Spleen (tissue), 11 donors: ENCODE results near the gene SLIRP. TPM values are rescaled to one million over a fixed set of nuclear protein-coding genes. Genes with fewer than 3 reads are reported as not detected.
"Not testable (repeated sequence)": the region's sequence is repeated elsewhere in the genome, so short reads cannot be mapped to it uniquely, and the experiment has no call there.

Experiments used
- DNase-seq: peaks from one replicate; pipeline ENCODE4 v3.0.0-alpha.2; 2020
- H3K27ac ChIP-seq, 8 donors: fragments of 200-600 bp; sonication (generic) in 7 of 8; 1 replicate in 4 of 8; 2 replicates in 4 of 8; pipeline versions ENCODE4 v1.5.0 to v1.8.0; 2016 to 2021; ENCODE audit warnings: inconsistent platforms in 4 of 8, mild to moderate bottlenecking in 4 of 8, moderate library complexity in 1 of 8
- H3K27me3 ChIP-seq, 7 donors: fragments of 200-600 bp; sonication (generic) in 6 of 7; replicated peaks in 1 of 7; 1 replicate in 4 of 7; 2 replicates in 3 of 7; pipeline versions ENCODE4 v1.5.0 to v1.8.0; 2016 to 2021; ENCODE audit warnings: inconsistent platforms in 3 of 7, mild to moderate bottlenecking in 1 of 7
- H3K36me3 ChIP-seq, 6 donors: fragments of 200-600 bp; sonication (generic) in 5 of 6; 1 replicate in 4 of 6; 2 replicates in 2 of 6; pipeline versions ENCODE4 v1.5.0 to v1.8.0; 2016 to 2021; ENCODE audit warnings: inconsistent platforms in 2 of 6
- H3K4me1 ChIP-seq, 6 donors: fragments of 200-600 bp; sonication (generic) in 5 of 6; 1 replicate in 3 of 6; 2 replicates in 3 of 6; pipeline versions ENCODE4 v1.5.0 to v1.8.0; 2016 to 2021; ENCODE audit warnings: inconsistent platforms in 3 of 6
- H3K4me3 ChIP-seq, 8 donors: fragments of 200-600 bp; sonication (generic) in 7 of 8; 1 replicate in 4 of 8; 2 replicates in 4 of 8; pipeline versions ENCODE4 v1.5.0 to v1.8.0; 2016 to 2021; ENCODE audit warnings: inconsistent platforms in 4 of 8, mild to moderate bottlenecking in 4 of 8, moderate library complexity in 2 of 8
- H3K9me3 ChIP-seq, 8 donors: fragments of 200-600 bp; sonication (generic) in 7 of 8; 1 replicate in 4 of 8; 2 replicates in 4 of 8; pipeline versions ENCODE4 v1.5.0 to v1.8.0; 2016 to 2021; ENCODE audit warnings: inconsistent platforms in 4 of 8
- CTCF ChIP-seq, 11 experiments: fragments of 200-600 bp in 7 of 11; fragments of 450-650 bp in 4 of 11; sonication (generic) in 4 of 11; IDR thresholded peaks in 8 of 11; conservative IDR thresholded peaks in 3 of 11; 1 replicate in 7 of 11; 2 replicates in 4 of 11; pipeline versions ENCODE4 v1.4.0 to v1.8.0; 2016 to 2021; ENCODE audit warnings: antibody characterized with exemption in 11 of 11, inconsistent platforms in 4 of 11, mild to moderate bottlenecking in 1 of 11
- POLR2A ChIP-seq, 3 donors: fragments of 450-650 bp; IDR thresholded peaks; one replicate each; pipeline ENCODE4 v1.5.1; 2017; ENCODE audit warnings: antibody characterized with exemption in 3 of 3, mild to moderate bottlenecking in 1 of 3
- POLR2AphosphoS5 ChIP-seq, 3 donors: sonication (generic); formaldehyde crosslinking; IDR thresholded peaks; one replicate each; pipeline ENCODE4 v1.5.1; 2017; ENCODE audit warnings: antibody characterized with exemption in 3 of 3
- WGBS, 5 donors: extraction: QIAGEN DNeasy Blood & Tissue Kit in 3 of 5; methylation state at CpG; one replicate each; pipeline versions ENCODE4 v1.1.5 to v1.1.7; 2013 to 2018; 5-methylcytosine and 5-hydroxymethylcytosine counted together
- intact Hi-C: fragments of 100-400 bp; cut with DNase I; formaldehyde crosslinking; loops from one replicate; pipeline ENCODE4 v1.15.0; 2023; ENCODE audit warnings: low total_unique reads
- polyA plus RNA-seq, 3 donors: library from polyadenylated mRNA; stranded (reverse); fragments of 200-250 nt; gene quantifications; one replicate each; pipeline ENCODE4 v1.2.1, GENCODE V29; 2013
- total RNA-seq, 7 donors: library from RNA; depleted of rRNA in 3 of 7; stranded (reverse); fragments of >200 nt in 3 of 7; fragmentation: NEBNext Ultra II Directional in 4 of 7; extraction: Animal tissue kit (Norgen Biotek cat#: 25700) in 4 of 7; gene quantifications; one replicate each; pipeline versions ENCODE4 v1.1.0 to v1.2.1, GENCODE V29; 2016 to 2021
- donor health status: healthy with polysubstance abuse.
- donor health status: DM: no; HTN: no; CAD: no; lungs with moderate emphysema.
- donor health status: DM: no; HTN: no; CAD: no.
- donor health status: Bipolar disorder and iron deficiency.
- donor health status: healthy.
- donor health status: DM: no; HTN: no; CAD: no.
- donor health status: DM: yes; HTN: yes; CAD: no.

Gene SLIRP
- total and polyA plus RNA-seq, 10 donors: 43.1 to 265 (median 145) TPM

DNA sequence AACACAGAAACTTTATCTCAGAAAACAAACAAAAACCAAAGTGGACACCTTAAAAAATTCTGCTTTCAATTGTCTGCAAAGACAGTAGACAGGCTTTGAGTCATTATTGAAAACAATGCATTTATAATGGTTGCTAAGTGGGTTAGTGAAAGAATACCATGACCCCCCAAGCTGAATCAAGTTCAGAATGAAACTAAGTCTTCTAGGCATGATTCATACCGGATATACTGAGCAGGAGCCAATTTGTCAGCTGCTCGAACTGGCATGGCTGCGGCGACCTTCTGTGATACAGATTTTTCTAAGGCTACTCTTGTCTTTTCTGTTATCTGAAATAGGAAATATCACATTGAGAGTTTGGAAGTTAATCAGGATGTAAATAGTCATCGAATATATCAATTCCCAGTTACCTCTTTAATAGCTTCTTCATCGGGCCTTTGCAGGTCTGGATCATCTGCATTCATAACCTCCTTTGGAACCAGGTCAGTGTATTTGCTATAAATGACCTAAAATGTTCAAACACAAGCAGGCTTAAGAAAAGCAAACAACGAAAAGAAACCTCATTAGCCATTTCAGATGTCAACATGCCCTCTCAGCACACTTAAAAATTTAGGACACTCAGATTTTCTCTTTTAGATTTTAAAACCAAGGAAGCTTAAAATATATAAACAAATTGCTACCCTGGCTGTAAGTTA lies 30.8 kb downstream of the SLIRP start:
- H3K9me3 ChIP-seq: no peaks in the 10 kb centered on the region
- DNase-seq: no peak
- H3K4me1 ChIP-seq: peaks cover 7 to 36% (median 17%) of the 10 kb centered on the region in 6 donors
- no peak overlapping the region for H3K4me3 ChIP-seq
- intact Hi-C loops: no loop called here
- 58 to 69% (median 63%) methylated on average over 7 of the region's 7 CpGs for WGBS, 5 donors
- H3K27ac ChIP-seq: peak overlapping the region in 5 of 8 donors; percentile 16 to 71 (median 47)
- no peaks in the 10 kb centered on the region for H3K27me3 ChIP-seq
- TF ChIP-seq POLR2A (IDR thresholded peaks at IDR 0.05): no peak
- peak in 1 of 3 donors; percentile 42 for TF ChIP-seq POLR2AphosphoS5 (IDR thresholded peaks at IDR 0.05)
- H3K36me3 ChIP-seq: peaks cover 2 to 99% (median 68%) of the 10 kb centered on the region in 6 donors

GRCh38 chr14:77741438-77741837 lies 33.5 kb downstream of the SLIRP start:
- Histone ChIP-seq H3K4me3 (no peak overlapping the region), H3K4me1 (peaks cover 7 to 55% (median 17%) of the 10 kb centered on the region in 6 donors), H3K9me3 (no peaks in the 10 kb centered on the region), H3K36me3 (peaks cover 0 to 99% (median 63%) of the 10 kb centered on the region in 6 donors), H3K27ac (no peak overlapping the region), H3K27me3 (no peaks in the 10 kb centered on the region)
- TF ChIP-seq POLR2A (IDR thresholded peaks at IDR 0.05): no peak
- intact Hi-C loops: no loop called here
- DNase-seq: no peak
- WGBS, 5 donors: 80 to 93% (median 86%) methylated on average over 2 of the region's 2 CpGs

DNA sequence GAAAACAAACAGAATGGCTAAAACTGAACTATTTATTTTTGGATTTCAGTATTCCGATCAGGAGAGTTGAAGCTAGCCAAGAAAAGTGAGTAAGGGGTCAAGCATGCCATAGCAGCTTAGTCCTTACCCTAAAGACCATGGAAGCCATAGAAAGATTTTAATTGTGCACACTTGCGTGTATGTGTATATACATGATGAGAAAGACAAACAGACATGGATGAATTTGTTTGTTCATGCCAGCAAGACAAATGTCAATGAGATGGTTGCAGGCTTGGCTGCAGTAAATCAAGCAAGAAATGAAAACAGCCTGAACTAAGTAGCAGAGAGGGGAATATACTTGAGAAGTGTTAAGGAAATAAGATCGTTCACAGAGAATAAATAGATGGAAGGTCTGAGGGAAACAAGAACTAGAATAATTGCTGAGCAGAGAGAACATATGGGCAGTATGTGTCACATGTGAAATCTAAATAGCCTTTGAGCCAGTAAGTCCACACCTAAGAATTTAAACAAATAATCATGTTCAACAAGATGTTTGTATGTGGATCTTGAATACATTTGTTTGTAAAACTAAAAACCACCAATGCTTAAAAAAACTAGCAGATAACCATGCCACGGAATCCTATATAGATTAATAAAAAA lies 38.3 kb downstream of the SLIRP start:
- H3K4me1 ChIP-seq: peaks cover 0 to 32% (median 0%) of the 10 kb centered on the region in 6 donors
- no peak for TF ChIP-seq POLR2AphosphoS5 (IDR thresholded peaks at IDR 0.05)
- TF ChIP-seq POLR2A (IDR thresholded peaks at IDR 0.05): no peak
- TF ChIP-seq CTCF (IDR thresholded peaks at IDR 0.05 in 8 of 11, conservative IDR thresholded peaks at IDR 0.05 in 3 of 11): no peak
- 62 to 83% (median 68%) methylated on average over 4 of the region's 4 CpGs for WGBS, 5 donors
- H3K4me3 ChIP-seq: no peak overlapping the region
- no peaks in the 10 kb centered on the region for H3K9me3 ChIP-seq
- H3K27me3 ChIP-seq: no peaks in the 10 kb centered on the region
- intact Hi-C loops: no loop called here
- peaks cover 3 to 100% (median 70%) of the 10 kb centered on the region in 6 donors for H3K36me3 ChIP-seq
- no peak overlapping the region for H3K27ac ChIP-seq
- no peak for DNase-seq

DNA sequence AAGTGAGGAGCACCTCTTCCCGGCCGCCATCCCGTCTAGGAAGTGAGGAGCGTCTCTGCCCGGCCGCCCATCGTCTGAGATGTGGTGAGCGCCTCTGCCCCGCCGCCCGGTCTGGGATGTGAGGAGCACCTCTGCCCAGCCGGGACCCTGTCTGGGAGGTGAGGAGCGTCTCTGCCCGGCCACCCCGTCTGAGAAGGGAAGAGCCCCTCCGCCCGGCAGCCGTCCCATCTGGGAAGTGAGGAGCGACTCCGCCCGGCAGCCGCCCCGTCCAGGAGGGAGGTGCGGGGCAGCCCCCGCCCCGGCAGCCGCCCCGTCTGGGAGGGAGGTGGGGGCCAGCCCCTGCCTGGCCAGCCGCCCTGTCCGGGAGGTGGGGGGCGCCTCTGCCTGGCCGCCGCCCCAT lies 39.5 kb downstream of the SLIRP start:
- H3K4me1 ChIP-seq: peaks cover 0 to 33% (median 6%) of the 10 kb centered on the region in 6 donors
- intact Hi-C loops, H3K27me3 ChIP-seq, H3K27ac ChIP-seq, H3K4me3 ChIP-seq, DNase-seq, H3K9me3 ChIP-seq: not testable (repeated sequence)
- 88 to 95% (median 91%) methylated on average over 16 to 33 of the region's 33 CpGs for WGBS, 5 donors
- peaks cover 3 to 100% (median 72%) of the 10 kb centered on the region in 6 donors for H3K36me3 ChIP-seq

DNA sequence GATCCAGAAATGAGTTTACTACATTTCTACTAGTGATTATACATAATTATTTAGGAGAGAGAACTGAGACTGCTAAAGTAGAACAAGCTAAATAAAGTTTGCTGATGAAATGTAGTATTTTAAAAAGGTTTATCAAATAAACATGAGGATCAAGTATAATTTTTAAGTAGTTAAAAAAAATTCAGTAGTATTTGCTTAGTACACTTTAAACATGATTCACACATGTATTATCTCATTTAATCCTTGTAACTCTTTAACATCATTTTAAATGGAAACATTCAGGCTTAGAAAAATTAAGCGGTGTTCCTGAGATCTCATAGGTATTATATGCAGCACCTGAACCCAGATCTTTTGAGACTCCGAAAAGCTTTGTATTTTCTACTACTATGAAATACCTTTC lies 44.4 kb downstream of the SLIRP start:
- H3K4me3 ChIP-seq: no peak overlapping the region
- H3K27me3 ChIP-seq: no peaks in the 10 kb centered on the region
- no peaks in the 10 kb centered on the region for H3K9me3 ChIP-seq
- H3K27ac ChIP-seq: no peak overlapping the region
- intact Hi-C loops: no loop called here
- no peak for DNase-seq
- peaks cover 3 to 97% (median 70%) of the 10 kb centered on the region in 6 donors for H3K36me3 ChIP-seq
- WGBS, 5 donors: 95 to 99% (median 98%) methylated on average over 2 of the region's 2 CpGs
- peaks cover 10 to 52% (median 27%) of the 10 kb centered on the region in 6 donors for H3K4me1 ChIP-seq
- TF ChIP-seq POLR2A (IDR thresholded peaks at IDR 0.05) (no peak), POLR2AphosphoS5 (IDR thresholded peaks at IDR 0.05) (no peak), CTCF (IDR thresholded peaks at IDR 0.05 in 8 of 11, conservative IDR thresholded peaks at IDR 0.05 in 3 of 11) (no peak)
